ENCODE measurements around the gene GABRB3.

- no peak for TF ChIP-seq CTCF (IDR thresholded peaks at IDR 0.05)
- TF ChIP-seq ZFX (IDR thresholded peaks at IDR 0.05; ENCODE audit: borderline replicate concordance): no peak
These were observed 102.8 kb downstream of the GABRB3 start for GRCh38 chr15:26670116-26670515.

Measured in 22Rv1 (cell line).